Fibroblast of mammary gland (primary cell): ENCODE measurements around the gene CADPS.

ENCODE experiments used
- DNase-seq: peaks from one replicate; pipeline ENCODE4 v3.0.0-alpha.2; 2010; ENCODE audit warnings: low read depth
- H3K4me3 ChIP-seq: 2 replicates; pipeline ENCODE4 v1.5.1; 2011; ENCODE audit warnings: low read depth, mild to moderate bottlenecking, low read length, moderate library complexity; ENCODE audit not compliant: control insufficient read depth
- TF ChIP-seq, protein P1 (sequence below): conservative IDR thresholded peaks from 2 replicates; pipeline ENCODE4 v1.5.1; 2011; ENCODE audit warnings: low read depth, low read length, inconsistent platforms; ENCODE audit not compliant: control insufficient read depth, insufficient read depth

Gene CADPS

DNA sequence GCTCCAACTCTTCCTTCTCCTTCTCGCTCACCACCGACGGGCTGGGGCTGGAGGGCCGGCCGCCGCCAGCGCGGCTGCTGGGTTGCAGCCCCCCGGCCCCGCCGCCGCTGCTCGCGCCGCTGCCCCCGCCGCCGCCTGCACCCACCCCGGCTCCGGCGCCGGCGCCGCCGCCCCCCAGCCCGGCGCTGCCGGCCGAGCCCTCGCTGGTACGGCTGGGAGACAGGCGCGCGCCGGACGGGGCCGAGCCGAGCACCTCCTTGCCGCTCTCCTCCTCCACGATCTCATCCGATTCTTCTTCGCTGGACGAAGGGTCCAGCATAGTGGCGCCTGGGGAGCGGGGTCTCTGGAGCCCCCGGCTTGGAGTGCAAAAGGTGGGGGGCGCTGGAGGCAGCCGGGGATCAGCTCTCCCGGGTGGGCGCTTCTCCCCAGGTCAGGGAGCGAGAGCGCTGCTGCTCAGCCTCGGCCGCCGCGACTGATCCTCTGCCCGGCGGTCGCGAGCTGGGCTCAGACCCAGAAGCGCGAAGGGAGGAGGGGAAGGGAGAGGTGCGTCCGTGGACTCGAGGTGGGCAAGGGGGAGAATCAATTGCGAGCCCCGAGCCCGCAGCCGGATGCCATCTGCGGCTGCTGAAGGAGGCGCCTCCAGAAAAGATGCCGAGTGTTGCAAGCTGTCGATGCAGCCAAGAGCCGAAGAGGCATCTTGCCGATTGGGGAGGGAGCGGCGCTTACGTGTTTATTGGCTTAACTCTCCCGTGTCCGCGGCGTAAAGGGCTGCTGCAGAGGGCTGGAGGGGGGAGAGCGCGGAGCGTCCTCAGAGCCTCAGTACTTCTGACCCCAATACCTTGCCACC is at the start of gene CADPS:
CADPS (minus strand) TSS at position 706 of the 847 bp plus-strand sequence; CDS start at position 319, 387 bp downstream.
- H3K4me3 ChIP-seq, result peak within 1 kb of the TSS; percentile 51
- TF ChIP-seq, protein P1, sequence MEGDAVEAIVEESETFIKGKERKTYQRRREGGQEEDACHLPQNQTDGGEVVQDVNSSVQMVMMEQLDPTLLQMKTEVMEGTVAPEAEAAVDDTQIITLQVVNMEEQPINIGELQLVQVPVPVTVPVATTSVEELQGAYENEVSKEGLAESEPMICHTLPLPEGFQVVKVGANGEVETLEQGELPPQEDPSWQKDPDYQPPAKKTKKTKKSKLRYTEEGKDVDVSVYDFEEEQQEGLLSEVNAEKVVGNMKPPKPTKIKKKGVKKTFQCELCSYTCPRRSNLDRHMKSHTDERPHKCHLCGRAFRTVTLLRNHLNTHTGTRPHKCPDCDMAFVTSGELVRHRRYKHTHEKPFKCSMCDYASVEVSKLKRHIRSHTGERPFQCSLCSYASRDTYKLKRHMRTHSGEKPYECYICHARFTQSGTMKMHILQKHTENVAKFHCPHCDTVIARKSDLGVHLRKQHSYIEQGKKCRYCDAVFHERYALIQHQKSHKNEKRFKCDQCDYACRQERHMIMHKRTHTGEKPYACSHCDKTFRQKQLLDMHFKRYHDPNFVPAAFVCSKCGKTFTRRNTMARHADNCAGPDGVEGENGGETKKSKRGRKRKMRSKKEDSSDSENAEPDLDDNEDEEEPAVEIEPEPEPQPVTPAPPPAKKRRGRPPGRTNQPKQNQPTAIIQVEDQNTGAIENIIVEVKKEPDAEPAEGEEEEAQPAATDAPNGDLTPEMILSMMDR, result no peak
- peak; percentile 53 for DNase-seq

GRCh38 chr3:62923066-62923465 is 47.9 kb upstream of the CADPS start:
- peak; percentile 66 for DNase-seq
- H3K4me3 ChIP-seq, result no peak overlapping the region
- TF ChIP-seq, protein P1, result no peak

GRCh38 chr3:62922326-62922725 is 47.1 kb upstream of the CADPS start:
- H3K4me3 ChIP-seq, result no peak overlapping the region
- TF ChIP-seq, protein P1, result no peak

GRCh38 chr3:62920466-62920784 is 45.2 kb upstream of the CADPS start:
- no peak overlapping the region for H3K4me3 ChIP-seq
- TF ChIP-seq, protein P1, result no peak
- no peak for DNase-seq

More at GRCh38 chr3:62922326-62922725, 47.1 kb upstream of the CADPS start:
- peak; percentile 81 for DNase-seq

DNA sequence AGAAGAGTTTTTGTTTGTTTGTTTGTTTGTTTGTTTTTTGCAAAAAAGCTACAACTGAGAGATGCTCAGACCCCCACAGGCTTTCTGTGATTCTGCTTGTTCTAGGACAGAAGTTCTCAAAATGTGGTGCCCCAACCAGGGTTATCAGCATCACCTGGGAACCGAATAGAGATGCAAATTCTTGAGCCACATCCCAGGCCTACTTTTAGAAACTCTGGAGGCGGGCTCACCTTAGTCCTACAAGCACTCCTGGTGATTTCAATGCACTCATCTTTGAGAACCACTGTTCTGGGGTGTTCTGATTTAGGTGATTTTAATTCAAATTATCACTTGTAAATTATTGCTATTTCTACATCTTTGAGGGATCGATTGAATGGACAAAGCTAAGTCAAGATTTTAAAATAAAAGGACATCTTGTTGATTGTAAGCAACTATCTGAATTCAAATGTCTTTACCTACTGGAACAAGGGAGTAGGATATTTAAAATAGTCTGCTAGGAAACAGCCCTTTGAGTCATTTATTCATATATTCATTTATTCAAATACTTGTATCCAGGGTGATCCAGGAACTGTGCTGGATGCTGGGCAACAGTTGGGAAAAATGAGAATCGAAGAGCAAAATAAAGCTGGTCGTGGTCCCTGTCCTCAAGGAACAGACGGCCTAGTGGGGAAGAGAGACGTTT is 44.7 kb upstream of the CADPS start:
- H3K4me3 ChIP-seq, result no peak overlapping the region
- TF ChIP-seq, protein P1, result no peak
- DNase-seq, result no peak

GRCh38 chr3:62918777-62919176 is 43.6 kb upstream of the CADPS start:
- H3K4me3 ChIP-seq, result no peak overlapping the region
- TF ChIP-seq, protein P1, result no peak
- no peak for DNase-seq
